T-cell (primary cell): ENCODE measurements around the gene DIRAS3. TPM values are rescaled to one million over a fixed set of nuclear protein-coding genes. Genes with fewer than 3 reads are reported as not detected.
"Not testable (repeated sequence)": the region's sequence is repeated elsewhere in the genome, so short reads cannot be mapped to it uniquely, and the experiment has no call there.

Source experiments
- ATAC-seq, 4 experiments: fragments of 200-7000 bp in 3 of 4; fragments of 150-1000 bp in 1 of 4; cut with Tn5 transposase; replicated peaks in 1 of 4; 1 replicate in 3 of 4; 2 replicates in 1 of 4; pipeline ENCODE4 v1.10.0; 2021; ENCODE audit warnings: moderate library complexity in 3 of 4, mild to moderate bottlenecking in 2 of 4, moderate number of reproducible peaks in 1 of 4
- CTCF ChIA-PET, 2 donors: fragments of 300-600 bp; sonication (Branson Sonifier 250); formaldehyde crosslinking; loops; one replicate each; lab custom pipeline; 2022; ENCODE audit warnings: antibody characterized with exemption in 2 of 2; lab: Charles Lee
- POLR2A ChIA-PET, 2 donors: fragments of 300-600 bp; sonication (Branson Sonifier 250); formaldehyde crosslinking; loops; one replicate each; lab custom pipeline; 2022; ENCODE audit warnings: antibody characterized with exemption in 2 of 2; lab: Charles Lee
- DNase-seq, 35 experiments: peaks; one replicate each; pipeline versions ENCODE4 v3.0.0 to v3.0.0-alpha.2; 2013 to 2023
- H3K27ac ChIP-seq: one replicate; pipeline ENCODE4 v1.5.1; 2013; ENCODE audit warnings: low read length
- H3K27me3 ChIP-seq, 2 experiments: replicated peaks in 1 of 2; 1 replicate in 1 of 2; 2 replicates in 1 of 2; pipeline versions ENCODE4 v1.6.1 to v1.7.0; 2013; ENCODE audit warnings: low read length in 1 of 2, mixed read lengths in 1 of 2; ENCODE audit not compliant: control insufficient read depth in 2 of 2, insufficient read depth in 2 of 2; ENCODE audit errors: extremely low read depth in 1 of 2
- H3K36me3 ChIP-seq, 2 donors: 1 replicate in 1 of 2; 2 replicates in 1 of 2; pipeline versions ENCODE4 v1.6.1 to v1.7.0; 2013; ENCODE audit warnings: low read length in 1 of 2; ENCODE audit not compliant: control insufficient read depth in 2 of 2, insufficient read depth in 1 of 2; ENCODE audit errors: extremely low read depth in 1 of 2
- H3K4me1 ChIP-seq, 2 experiments: 1 replicate in 1 of 2; 2 replicates in 1 of 2; pipeline versions ENCODE4 v1.6.1 to v1.7.0; 2013; ENCODE audit warnings: low read length in 2 of 2, mixed read lengths in 1 of 2; ENCODE audit not compliant: insufficient read depth in 2 of 2, control insufficient read depth in 1 of 2; ENCODE audit errors: extremely low read depth in 1 of 2
- H3K4me3 ChIP-seq, 2 donors: 1 replicate in 1 of 2; 2 replicates in 1 of 2; pipeline versions ENCODE4 v1.5.1 to v1.7.0; 2013; ENCODE audit warnings: mild to moderate bottlenecking in 2 of 2, low read length in 1 of 2, moderate library complexity in 1 of 2; ENCODE audit not compliant: control insufficient read depth in 1 of 2; ENCODE audit errors: extremely low read depth in 1 of 2
- H3K9me3 ChIP-seq: 2 replicates; pipeline ENCODE4 v1.7.0; 2013
- H3K27ac Mint-ChIP-seq, 2 donors: one replicate each; pipeline ENCODE4 v1.8.0; 2020 to 2021; ENCODE audit warnings: mild to moderate bottlenecking in 2 of 2, mixed read lengths in 2 of 2
- H3K27me3 Mint-ChIP-seq, 2 donors: one replicate each; pipeline ENCODE4 v1.8.0; 2021 to 2022; ENCODE audit warnings: mixed read lengths in 2 of 2
- H3K36me3 Mint-ChIP-seq: one replicate; pipeline ENCODE4 v1.8.0; 2021; ENCODE audit warnings: mixed read lengths
- H3K4me1 Mint-ChIP-seq, 3 donors: one replicate each; pipeline ENCODE4 v1.8.0; 2020 to 2022; ENCODE audit warnings: mixed read lengths in 3 of 3, mild to moderate bottlenecking in 1 of 3
- H3K4me3 Mint-ChIP-seq, 3 donors: one replicate each; pipeline ENCODE4 v1.8.0; 2020 to 2022; ENCODE audit warnings: mild to moderate bottlenecking in 3 of 3, mixed read lengths in 3 of 3, moderate library complexity in 3 of 3
- H3K9me3 Mint-ChIP-seq, 3 donors: one replicate each; pipeline ENCODE4 v1.8.0; 2020 to 2022; ENCODE audit warnings: mixed read lengths in 3 of 3
- WGBS: methylation state at CpG from one replicate; pipeline ENCODE4 v1.1.5; 2013; ENCODE audit warnings: missing lambda C conversion rate; ENCODE audit not compliant: insufficient coverage; 5-methylcytosine and 5-hydroxymethylcytosine counted together
- total RNA-seq, 35 experiments: library from RNA in 6 of 35; stranded (reverse) in 6 of 35; fragments of 120-200 nt in 1 of 35; gene quantifications; one replicate each; pipeline versions ENCODE4 v1.2.1 to v1.2.4 and lab custom pipeline; 2013 to 2026

DIRAS3 gene
- total RNA-seq, 5 donors from 2014 or later (not counting 1 experiment from before 2014, with no cell fraction given) = not detected

- CTCF ChIA-PET = interaction anchor here in 1 of 2 donors (0.7 kb wide), 1 partner anchor 54 kb away, joined by 3 read pairs; no protein-coding TSS in a partner anchor
- POLR2A ChIA-PET = no interaction called here
- WGBS = no CpG with 5 or more reads among the region's 4 CpGs
- Mint-ChIP-seq H3K9me3 (peaks cover 0 to 7% (median 0%) of the 10 kb centered on the region in 3 donors), H3K27ac (no peak overlapping the region), H3K4me1 (no peaks in the 10 kb centered on the region), H3K36me3 (no peaks in the 10 kb centered on the region), H3K4me3 (no peak overlapping the region), H3K27me3 (peaks cover 2 to 9% of the 10 kb centered on the region in 2 donors)
- no peak overlapping the region for H3K27ac ChIP-seq
- DNase-seq (no peak), ATAC-seq (no peak)
- H3K36me3 ChIP-seq = no peaks in the 10 kb centered on the region
- H3K9me3 ChIP-seq = no peaks in the 10 kb centered on the region
- no peak overlapping the region for H3K4me3 ChIP-seq
- H3K27me3 ChIP-seq = no peaks in the 10 kb centered on the region
- no peaks in the 10 kb centered on the region for H3K4me1 ChIP-seq
Observed at GRCh38 chr1:68013351-68013750, 37.1 kb downstream of the DIRAS3 start.

GRCh38 chr1:68011657-68012375, 38.6 kb downstream of the DIRAS3 start:
- DNase-seq (no peak), ATAC-seq (no peak)
- Mint-ChIP-seq H3K4me1 (no peaks in the 10 kb centered on the region), H3K27me3 (peaks cover 2 to 9% of the 10 kb centered on the region in 2 donors), H3K36me3 (no peaks in the 10 kb centered on the region), H3K9me3 (peaks cover 0 to 7% (median 0%) of the 10 kb centered on the region in 3 donors), H3K4me3 (no peak overlapping the region), H3K27ac (no peak overlapping the region)
- H3K9me3 ChIP-seq = no peaks in the 10 kb centered on the region
- WGBS = 40% methylated on average over 1 of the region's 2 CpGs
- no peaks in the 10 kb centered on the region for H3K36me3 ChIP-seq
- H3K27me3 ChIP-seq = no peaks in the 10 kb centered on the region
- no peaks in the 10 kb centered on the region for H3K4me1 ChIP-seq
- no peak overlapping the region for H3K27ac ChIP-seq
- ChIA-PET CTCF (no interaction called here), POLR2A (no interaction called here)
- H3K4me3 ChIP-seq = no peak overlapping the region

GRCh38 chr1:68010543-68010942, 39.9 kb downstream of the DIRAS3 start:
- CTCF ChIA-PET = interaction anchor here in 1 of 2 donors (0.5 kb wide), 1 partner anchor 79 kb away, joined by 6 read pairs; no protein-coding TSS in a partner anchor
- Mint-ChIP-seq H3K27me3 (peaks cover 2 to 9% of the 10 kb centered on the region in 2 donors), H3K9me3 (peaks cover 0 to 7% (median 0%) of the 10 kb centered on the region in 3 donors), H3K27ac (no peak overlapping the region), H3K36me3 (no peaks in the 10 kb centered on the region), H3K4me1 (no peaks in the 10 kb centered on the region), H3K4me3 (no peak overlapping the region)
- Histone ChIP-seq H3K4me1 (no peaks in the 10 kb centered on the region), H3K27ac (no peak overlapping the region), H3K36me3 (no peaks in the 10 kb centered on the region), H3K4me3 (no peak overlapping the region), H3K27me3 (no peaks in the 10 kb centered on the region), H3K9me3 (no peaks in the 10 kb centered on the region)
- no CpG with 5 or more reads among the region's 4 CpGs for WGBS
- ATAC-seq = no peak
- no peak for DNase-seq
- POLR2A ChIA-PET = no interaction called here

- Mint-ChIP-seq H3K36me3 (no peaks in the 10 kb centered on the region), H3K27ac (no peak overlapping the region), H3K9me3 (peaks cover 0 to 7% (median 0%) of the 10 kb centered on the region in 3 donors), H3K4me3 (no peak overlapping the region), H3K27me3 (peaks cover 2 to 9% of the 10 kb centered on the region in 2 donors), H3K4me1 (no peaks in the 10 kb centered on the region)
- CTCF ChIA-PET = interaction anchor here in 1 of 2 donors (0.5 kb wide), 1 partner anchor 78 kb away, joined by 6 read pairs; no protein-coding TSS in a partner anchor
- POLR2A ChIA-PET = no interaction called here
- DNase-seq = no peak
- Histone ChIP-seq H3K27ac (no peak overlapping the region), H3K4me3 (no peak overlapping the region), H3K4me1 (no peaks in the 10 kb centered on the region), H3K36me3 (no peaks in the 10 kb centered on the region), H3K27me3 (no peaks in the 10 kb centered on the region), H3K9me3 (no peaks in the 10 kb centered on the region)
- ATAC-seq = no peak
Observed at GRCh38 chr1:68010090-68010489, 40.3 kb downstream of the DIRAS3 start.

- ATAC-seq, H3K27me3 Mint-ChIP-seq, DNase-seq, H3K27ac ChIP-seq, H3K4me3 ChIP-seq, H3K36me3 Mint-ChIP-seq, H3K4me1 Mint-ChIP-seq, H3K27ac Mint-ChIP-seq, H3K27me3 ChIP-seq, H3K9me3 ChIP-seq, H3K4me3 Mint-ChIP-seq, H3K4me1 ChIP-seq, POLR2A ChIA-PET, CTCF ChIA-PET, H3K36me3 ChIP-seq: not testable (repeated sequence)
- peaks cover 5 to 23% (median 14%) of the 10 kb centered on the region in 3 donors for H3K9me3 Mint-ChIP-seq
- WGBS = no CpG with 5 or more reads among the region's 3 CpGs
Observed at GRCh38 chr1:68003626-68004025, 46.8 kb downstream of the DIRAS3 start.

- Mint-ChIP-seq H3K27ac (no peak overlapping the region), H3K36me3 (no peaks in the 10 kb centered on the region), H3K4me1 (no peaks in the 10 kb centered on the region), H3K9me3 (peaks cover 5 to 23% (median 14%) of the 10 kb centered on the region in 3 donors), H3K27me3 (no peaks in the 10 kb centered on the region), H3K4me3 (no peak overlapping the region)
- Histone ChIP-seq H3K27ac (no peak overlapping the region), H3K9me3 (no peaks in the 10 kb centered on the region), H3K4me1 (no peaks in the 10 kb centered on the region), H3K4me3 (no peak overlapping the region), H3K27me3 (no peaks in the 10 kb centered on the region), H3K36me3 (no peaks in the 10 kb centered on the region)
- DNase-seq = no peak
- ATAC-seq = no peak
- ChIA-PET CTCF (no interaction called here), POLR2A (no interaction called here)
- no CpG with 5 or more reads among the region's 1 CpG for whole genome bisulfite sequencing
Observed at GRCh38 chr1:68000191-68000590, 50.2 kb downstream of the DIRAS3 start.
